ENCODE measurements around the gene POU2F2.
A peak's percentile ranks its signal among the peaks of the same experiment; 100 is the strongest.
"Not testable (repeated sequence)": the region's sequence is repeated elsewhere in the genome, so short reads cannot be mapped to it uniquely, and the experiment has no call there.

The POU2F2 gene

GRCh38 chr19:42102877-42103276 lies 29.4 kb downstream of the POU2F2 start:
- no peak for DNase-seq (ENCODE audit: low read depth in 2 of 3, low spot score in 1 of 3)

DNA sequence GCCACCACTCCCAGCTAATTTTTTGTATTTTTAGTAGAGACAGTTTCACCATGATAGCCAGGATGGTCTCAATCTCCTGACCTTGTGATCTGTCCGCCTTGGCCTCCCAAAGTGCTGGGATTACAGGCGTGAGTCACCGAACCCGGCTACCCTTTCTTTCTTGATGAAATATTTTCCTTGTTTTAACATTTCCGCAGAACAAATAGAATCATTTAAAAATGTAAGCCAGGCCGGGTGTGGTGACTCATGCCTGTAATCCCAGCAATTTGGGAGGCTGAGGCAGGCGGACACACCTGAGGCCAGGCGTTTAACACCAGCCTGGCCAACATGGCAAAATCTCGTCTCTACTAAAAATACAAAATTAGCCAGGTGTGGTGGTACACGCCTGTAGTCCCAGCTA lies 32.0 kb downstream of the POU2F2 start:
- DNase-seq (ENCODE audit: low read depth in 2 of 3, low spot score in 1 of 3): not testable (repeated sequence)

DNA sequence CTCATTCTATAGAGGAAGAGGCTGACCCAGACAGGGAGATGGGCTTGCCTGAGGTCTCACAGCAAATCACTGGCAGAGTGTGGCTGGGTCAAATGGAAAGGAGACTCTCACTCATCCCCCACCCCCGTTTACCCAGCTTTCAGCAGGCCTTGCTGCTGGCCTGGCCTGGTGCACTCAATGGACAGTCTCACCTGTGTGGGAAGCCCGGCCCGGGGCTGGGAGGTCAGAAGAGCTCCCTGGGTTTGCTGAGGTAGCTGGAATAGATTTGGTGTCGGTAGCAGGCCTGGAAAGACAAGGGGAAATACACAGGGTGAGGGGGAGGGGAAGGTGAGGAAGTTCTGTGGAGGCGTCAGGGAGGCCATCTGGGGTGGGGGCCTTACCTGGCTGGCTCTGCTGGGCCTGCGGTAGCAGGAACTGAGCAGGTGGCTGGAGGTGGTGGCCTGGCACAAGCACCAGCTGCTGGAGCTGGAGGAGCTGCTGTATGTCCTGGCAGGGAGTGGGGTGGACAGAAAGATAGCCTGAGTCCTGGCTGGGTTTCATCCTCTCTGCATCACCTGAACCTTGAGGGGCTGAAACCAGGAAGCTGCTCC lies 32.8 kb downstream of the POU2F2 start:
- DNase-seq (ENCODE audit: low read depth in 2 of 3, low spot score in 1 of 3): no peak

DNA sequence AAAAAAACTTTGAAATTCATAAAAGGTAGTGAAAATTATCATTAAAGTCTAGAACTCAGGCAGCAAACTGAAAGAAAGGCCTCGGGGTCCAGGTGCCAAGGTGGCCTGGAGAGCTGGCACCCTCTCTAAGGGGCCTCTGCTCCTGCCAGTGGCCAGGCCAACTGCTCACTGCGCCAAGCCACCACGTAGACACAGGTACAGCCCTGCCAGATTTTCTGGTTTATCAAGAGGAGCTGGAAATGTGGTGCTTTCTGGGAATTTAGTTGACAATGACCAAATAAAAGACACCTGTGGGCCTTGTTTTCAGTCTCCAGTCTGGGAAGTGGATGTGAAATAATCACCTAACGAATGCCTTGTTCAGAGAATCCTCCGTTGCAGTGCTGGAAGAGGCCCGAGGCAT lies 33.5 kb downstream of the POU2F2 start:
- DNase-seq (ENCODE audit: low read depth in 2 of 3, low spot score in 1 of 3): no peak

DNA sequence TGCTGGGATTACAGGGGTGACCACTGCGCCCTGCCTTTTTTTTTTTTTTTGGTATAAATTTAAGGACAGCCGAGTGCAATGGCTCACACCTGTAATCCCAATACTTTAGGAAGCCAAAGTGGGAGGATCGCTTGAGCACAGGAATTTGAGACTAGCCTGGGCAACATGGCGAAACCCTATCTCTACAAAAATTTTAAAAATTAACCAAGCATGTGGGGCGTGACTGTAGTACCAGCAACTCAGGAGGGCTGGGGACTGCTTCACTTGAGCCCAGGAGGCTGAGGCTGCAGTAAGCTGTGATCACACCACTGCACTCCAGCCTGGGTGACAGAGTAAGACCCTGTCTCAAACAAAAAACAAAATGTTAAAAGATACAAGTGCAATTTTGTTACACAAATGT lies 34.8 kb downstream of the POU2F2 start:
- no peak for DNase-seq (ENCODE audit: low read depth in 2 of 3, low spot score in 1 of 3)

DNA sequence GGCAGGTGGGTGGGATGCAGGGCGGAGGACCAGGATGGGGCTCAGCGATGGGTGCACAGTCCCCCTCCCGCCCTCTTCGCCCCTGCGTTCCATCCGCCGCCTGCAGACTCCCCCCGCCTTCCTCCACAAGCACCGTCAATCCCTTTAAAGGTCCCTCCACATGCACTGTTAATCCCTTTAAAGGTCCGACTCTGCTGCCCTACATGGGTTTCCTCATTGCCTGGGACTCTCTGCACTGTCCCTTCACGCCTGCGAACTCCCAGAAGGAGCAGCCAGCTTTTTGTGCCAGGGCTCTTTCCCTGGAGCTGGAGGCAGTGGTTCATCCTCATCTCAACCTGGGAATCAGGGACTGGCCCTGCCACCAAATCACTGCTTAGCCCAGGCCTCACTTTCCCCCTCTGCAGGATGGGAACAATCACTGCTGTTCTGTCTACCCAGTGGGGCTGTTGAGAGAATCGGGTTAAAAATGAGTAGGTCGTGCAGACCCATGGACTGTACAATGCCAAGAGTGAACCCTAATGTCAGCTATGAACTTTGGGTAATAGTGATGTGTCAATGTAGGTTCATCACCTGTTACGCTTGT lies 35.9 kb downstream of the POU2F2 start:
- DNase-seq (ENCODE audit: low read depth in 2 of 3, low spot score in 1 of 3): no peak

GRCh38 chr19:42095814-42096230 lies 36.4 kb downstream of the POU2F2 start:
- DNase-seq (ENCODE audit: low read depth in 2 of 3, low spot score in 1 of 3): no peak

- no peak for DNase-seq (ENCODE audit: low read depth in 2 of 3, low spot score in 1 of 3)
Observed at GRCh38 chr19:42095142-42095813, 37.0 kb downstream of the POU2F2 start.

DNA sequence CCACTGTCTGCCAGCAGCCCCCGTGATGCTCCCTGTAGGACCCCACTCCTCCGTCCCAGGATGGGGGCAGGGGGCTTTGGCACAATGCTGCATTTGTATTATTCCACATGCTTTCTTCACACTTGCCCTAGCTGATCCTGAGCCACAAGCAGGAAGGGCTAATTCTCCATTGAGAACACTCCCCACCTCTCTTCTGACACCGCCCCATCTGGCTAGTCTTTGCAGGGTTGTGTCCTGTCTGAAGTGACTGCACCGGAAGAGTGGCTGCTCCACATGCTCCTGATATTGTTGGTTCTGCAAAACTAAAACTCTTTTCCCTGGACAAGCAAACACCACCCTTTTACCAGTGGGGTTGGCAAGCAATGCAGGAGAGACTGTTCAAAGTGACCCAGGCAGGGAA lies 38.3 kb downstream of the POU2F2 start:
- DNase-seq (ENCODE audit: low read depth in 2 of 3, low spot score in 1 of 3): no peak

DNA sequence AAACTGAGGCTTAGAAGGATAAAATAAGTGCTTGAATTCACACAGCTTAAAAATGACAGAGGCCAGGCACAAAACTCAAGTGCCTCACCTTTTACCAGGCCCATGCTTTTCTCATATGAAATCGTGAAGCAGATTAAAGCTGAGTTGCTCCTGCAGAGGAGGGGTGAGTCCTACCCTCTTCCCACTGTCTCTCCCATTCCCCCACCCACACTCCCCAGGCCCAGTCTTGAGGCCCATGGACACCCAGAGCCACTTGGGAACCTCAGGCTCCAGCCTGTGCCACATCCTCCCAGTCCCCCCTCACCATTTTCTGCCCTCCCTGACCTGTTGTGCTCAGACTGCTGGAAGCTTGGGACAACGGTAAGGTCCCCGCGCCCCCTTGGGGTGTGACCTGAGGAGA lies 38.7 kb downstream of the POU2F2 start:
- DNase-seq (ENCODE audit: low read depth in 2 of 3, low spot score in 1 of 3): no peak

DNA sequence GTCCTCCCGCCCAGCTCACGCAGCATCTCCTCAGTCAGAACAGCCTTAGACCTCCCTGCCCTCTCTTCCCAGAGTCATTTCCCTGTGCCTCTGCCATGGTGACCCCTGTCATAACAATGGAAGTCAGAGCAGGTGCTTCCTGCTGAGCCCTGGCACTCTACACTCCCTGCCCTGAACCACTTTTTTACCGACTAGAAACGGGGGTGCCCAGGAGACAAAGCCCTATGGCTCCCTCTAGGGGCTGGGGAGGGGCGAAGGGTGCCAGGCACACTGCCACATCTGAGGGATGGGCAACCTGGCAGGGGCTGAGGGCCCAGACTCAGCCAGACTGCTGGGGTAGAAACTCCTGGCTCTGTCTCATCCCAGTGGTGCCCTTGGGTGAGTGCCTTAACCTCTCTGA lies 39.9 kb downstream of the POU2F2 start:
- peak in 1 of 3 donors; percentile 25 for DNase-seq (ENCODE audit: low read depth in 2 of 3, low spot score in 1 of 3)

DNA sequence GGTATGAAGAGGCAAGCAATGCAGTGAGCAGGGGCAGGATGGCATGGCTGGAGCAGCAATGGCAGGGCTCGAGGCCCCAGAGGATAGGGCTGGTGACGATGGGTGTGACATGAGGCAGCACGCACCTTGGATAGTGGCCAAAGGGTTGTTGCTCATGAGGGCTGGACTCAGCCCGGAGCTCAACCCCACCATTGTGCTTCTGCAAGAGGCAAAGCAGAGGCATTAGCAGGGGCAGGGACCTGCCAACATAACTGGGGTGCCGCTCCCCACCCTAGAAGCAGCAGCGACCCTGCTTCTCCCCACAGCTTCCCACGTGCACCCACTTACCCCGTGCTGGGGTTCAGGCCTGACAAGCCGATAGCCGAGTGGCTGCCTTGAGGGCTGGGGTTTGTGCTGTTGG lies 40.5 kb downstream of the POU2F2 start:
- DNase-seq (ENCODE audit: low read depth in 2 of 3, low spot score in 1 of 3): no peak

GRCh38 chr19:42091300-42091699 lies 40.9 kb downstream of the POU2F2 start:
- DNase-seq (ENCODE audit: low read depth in 2 of 3, low spot score in 1 of 3): no peak

DNA sequence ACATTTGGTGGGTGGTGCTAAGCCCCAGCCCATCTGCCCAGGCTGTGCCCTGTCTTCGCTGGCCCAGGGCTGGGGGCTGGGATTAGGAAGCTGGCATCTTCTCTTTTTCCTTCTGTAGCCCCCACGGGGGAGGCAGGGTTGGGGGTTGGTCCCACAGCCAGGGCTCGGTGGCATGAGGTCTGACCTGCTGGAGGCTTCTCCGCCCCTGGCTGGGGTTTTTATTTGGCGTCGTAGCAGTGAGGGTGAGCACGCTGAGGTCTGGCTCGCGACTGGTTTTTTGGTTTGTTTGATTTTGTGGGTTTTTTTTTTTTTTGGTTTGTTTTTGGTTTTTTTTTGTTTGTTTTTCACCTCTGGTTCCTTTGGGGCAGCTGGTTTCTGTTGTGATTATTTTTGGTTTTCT lies 41.6 kb downstream of the POU2F2 start:
- DNase-seq (ENCODE audit: low read depth in 2 of 3, low spot score in 1 of 3): no peak

DNA sequence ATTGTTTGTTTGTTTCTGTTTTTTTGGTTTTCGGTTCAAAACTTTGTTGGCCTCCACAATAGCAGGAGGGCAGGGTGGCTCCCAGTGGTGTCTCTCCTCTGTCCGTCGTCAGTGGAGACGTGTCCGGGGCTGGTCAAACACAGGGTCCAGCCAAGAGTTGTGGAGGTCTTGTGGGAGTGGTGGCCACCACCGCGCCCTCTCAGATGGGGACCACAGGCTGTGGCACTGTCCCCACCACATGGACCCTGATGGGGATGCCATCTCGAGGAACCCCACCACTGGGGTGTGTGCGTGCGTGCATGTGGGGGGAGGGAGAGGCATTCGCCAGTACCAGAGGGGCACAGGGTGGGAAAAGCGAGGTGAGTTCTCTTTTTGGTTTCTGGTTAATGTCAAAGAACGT lies 42.5 kb downstream of the POU2F2 start:
- no peak for DNase-seq (ENCODE audit: low read depth in 2 of 3, low spot score in 1 of 3)

DNA sequence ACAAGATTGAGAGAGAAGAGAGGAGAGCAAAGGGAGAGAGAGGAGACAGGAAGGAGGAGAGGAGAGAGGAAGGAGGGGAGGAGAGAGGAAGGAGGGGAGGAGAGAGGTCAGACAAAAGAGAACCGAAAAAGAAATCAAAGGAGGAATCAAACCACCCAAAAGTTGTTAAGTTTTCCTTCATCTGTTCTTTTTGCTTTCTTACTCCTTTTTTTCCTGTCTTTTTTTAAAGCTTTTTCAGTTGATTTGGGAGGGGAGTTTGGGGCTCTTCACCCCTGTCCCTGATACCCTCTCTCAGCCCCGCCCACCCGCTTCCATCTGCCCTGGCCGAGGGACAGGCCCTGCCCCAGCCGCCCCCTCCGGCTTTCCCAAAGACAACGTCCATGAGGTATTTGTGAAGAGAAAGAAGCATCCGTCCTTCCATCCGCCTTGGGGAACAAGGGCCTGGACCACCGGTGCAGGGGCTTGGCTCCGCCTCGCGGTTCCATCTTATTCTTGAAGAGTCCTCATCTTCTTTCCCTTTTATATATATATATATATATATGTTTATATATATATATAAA lies 43.0 kb downstream of the POU2F2 start:
- DNase-seq (ENCODE audit: low read depth in 2 of 3, low spot score in 1 of 3): no peak

DNA sequence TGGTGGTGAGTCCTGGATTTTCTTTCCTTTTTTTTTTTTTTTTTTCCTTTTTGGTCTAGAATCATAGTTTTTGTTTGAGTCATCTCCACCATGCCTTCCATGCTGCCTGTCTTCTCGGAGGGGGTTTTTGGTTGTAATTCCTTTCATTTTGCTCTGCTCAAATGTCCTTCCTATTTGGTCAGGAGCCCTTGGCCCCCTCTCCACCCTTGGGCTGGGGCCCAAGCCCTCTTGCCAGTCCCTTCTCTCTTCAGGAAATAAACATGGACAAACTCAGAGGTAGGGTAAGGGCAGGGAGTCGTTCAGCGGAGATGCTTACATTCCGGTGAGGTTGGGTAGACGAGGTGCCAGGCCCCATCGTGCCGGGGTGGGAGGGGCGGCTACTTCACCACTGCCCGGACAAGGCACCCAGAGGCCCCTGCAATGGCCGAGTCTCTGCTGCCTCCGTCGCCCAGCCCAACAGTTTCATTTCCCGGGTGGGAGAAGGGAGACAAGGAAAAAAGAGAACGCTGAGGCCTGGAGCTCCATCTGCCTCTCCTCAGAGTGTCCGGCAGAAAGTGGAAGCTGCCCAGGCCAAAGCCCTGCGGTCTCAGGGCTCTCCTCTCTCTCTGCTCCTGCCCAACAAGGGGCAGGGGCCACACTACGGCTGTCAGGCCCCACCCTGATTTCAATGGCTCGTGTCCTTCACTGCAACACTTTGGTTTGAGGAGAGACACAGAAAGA lies 43.6 kb downstream of the POU2F2 start:
- no peak for DNase-seq (ENCODE audit: low read depth in 2 of 3, low spot score in 1 of 3)

- DNase-seq (ENCODE audit: low read depth in 2 of 3, low spot score in 1 of 3): no peak
Observed at GRCh38 chr19:42086770-42087550, 45.3 kb downstream of the POU2F2 start.

- DNase-seq (ENCODE audit: low read depth in 2 of 3, low spot score in 1 of 3): no peak
Observed at GRCh38 chr19:42086188-42086736, 46.0 kb downstream of the POU2F2 start.

GRCh38 chr19:42083537-42083936 lies 48.7 kb downstream of the POU2F2 start:
- DNase-seq (ENCODE audit: low read depth in 2 of 3, low spot score in 1 of 3): no peak
